Brain pericyte (primary cell): ENCODE results near the gene TFF3.

Source experiments
- DNase-seq: peaks from one replicate; pipeline ENCODE4 v3.0.0-alpha.2; 2012; ENCODE audit warnings: low read depth, low spot score

The TFF3 gene

GRCh38 chr21:42289926-42290325 lies 25.3 kb downstream of the TFF3 start:
- no peak for DNase-seq

GRCh38 chr21:42288962-42289361 lies 26.2 kb downstream of the TFF3 start:
- DNase-seq: no peak

- DNase-seq: no peak
Measured at GRCh38 chr21:42287193-42288083, 27.8 kb downstream of the TFF3 start.

- DNase-seq: no peak
Measured at GRCh38 chr21:42286416-42286815, 28.8 kb downstream of the TFF3 start.

- no peak for DNase-seq
Measured at GRCh38 chr21:42285569-42286245, 29.5 kb downstream of the TFF3 start.

- no peak for DNase-seq
Measured at GRCh38 chr21:42282715-42283114, 32.5 kb downstream of the TFF3 start.

GRCh38 chr21:42282021-42282420 lies 33.2 kb downstream of the TFF3 start:
- no peak for DNase-seq

GRCh38 chr21:42281181-42281680 lies 34.0 kb downstream of the TFF3 start:
- DNase-seq: no peak

- no peak for DNase-seq
Measured at GRCh38 chr21:42280356-42281180, 34.6 kb downstream of the TFF3 start.

GRCh38 chr21:42279888-42280287 lies 35.3 kb downstream of the TFF3 start:
- DNase-seq: no peak

GRCh38 chr21:42279341-42279871 lies 35.8 kb downstream of the TFF3 start:
- no peak for DNase-seq

GRCh38 chr21:42278451-42279149 lies 36.6 kb downstream of the TFF3 start:
- no peak for DNase-seq

GRCh38 chr21:42277593-42277992 lies 37.6 kb downstream of the TFF3 start:
- DNase-seq: no peak

GRCh38 chr21:42276526-42277154 lies 38.6 kb downstream of the TFF3 start:
- no peak for DNase-seq

- DNase-seq: no peak
Measured at GRCh38 chr21:42276076-42276475, 39.1 kb downstream of the TFF3 start.

GRCh38 chr21:42272984-42273600 lies 42.1 kb downstream of the TFF3 start:
- no peak for DNase-seq

- no peak for DNase-seq
Measured at GRCh38 chr21:42272109-42272962, 42.9 kb downstream of the TFF3 start.

GRCh38 chr21:42271065-42271464 lies 44.1 kb downstream of the TFF3 start:
- DNase-seq: no peak

GRCh38 chr21:42269386-42269785 lies 45.8 kb downstream of the TFF3 start:
- DNase-seq: no peak
